D341Med (cell line): ENCODE measurements around the gene RAB6A.
"Not testable (repeated sequence)": the region's sequence is repeated elsewhere in the genome, so short reads cannot be mapped to it uniquely, and the experiment has no call there.

Source experiments
- DNase-seq: peaks from one replicate; pipeline ENCODE4 v3.0.0; 2012; ENCODE audit warnings: low spot score

Gene RAB6A

DNA sequence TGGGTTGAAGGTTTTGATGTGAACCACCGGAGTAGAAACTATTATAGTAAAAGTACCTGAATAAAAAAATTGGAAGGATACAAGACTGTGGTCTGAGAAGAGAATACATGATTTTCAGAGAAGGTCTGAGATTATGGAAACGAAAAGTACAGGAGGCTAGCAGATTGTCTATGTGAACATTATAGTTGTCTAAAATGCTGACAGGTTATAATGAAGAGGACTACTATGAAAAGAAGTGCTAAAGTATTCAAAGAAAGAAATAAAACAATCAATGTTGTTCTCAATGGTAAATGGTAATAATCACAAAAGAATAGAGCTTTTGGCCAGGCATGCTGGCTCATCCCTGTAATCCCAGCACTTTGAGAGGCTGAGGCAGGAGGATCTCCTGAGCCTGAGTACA lies 34.0 kb downstream of the RAB6A start:
- no peak for DNase-seq

DNA sequence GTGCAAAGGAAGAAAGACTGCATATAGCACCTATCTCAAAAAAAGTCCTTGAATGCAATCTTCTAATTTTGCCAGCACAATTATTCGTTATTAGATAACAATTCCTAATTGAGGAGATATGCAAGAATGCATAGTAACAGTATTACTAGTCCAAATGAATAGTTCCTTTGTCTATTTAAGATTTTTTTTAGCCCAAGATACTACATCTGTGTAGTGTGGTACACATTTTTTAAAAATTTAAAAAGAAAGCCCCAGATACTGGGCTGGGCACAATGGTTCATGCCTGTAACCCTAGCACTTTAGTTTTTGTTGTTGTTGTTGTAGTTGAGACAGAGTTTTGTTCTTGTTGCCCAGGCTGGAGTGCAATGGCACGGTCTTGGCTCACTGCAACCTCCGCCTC lies 43.7 kb downstream of the RAB6A start:
- no peak for DNase-seq

DNA sequence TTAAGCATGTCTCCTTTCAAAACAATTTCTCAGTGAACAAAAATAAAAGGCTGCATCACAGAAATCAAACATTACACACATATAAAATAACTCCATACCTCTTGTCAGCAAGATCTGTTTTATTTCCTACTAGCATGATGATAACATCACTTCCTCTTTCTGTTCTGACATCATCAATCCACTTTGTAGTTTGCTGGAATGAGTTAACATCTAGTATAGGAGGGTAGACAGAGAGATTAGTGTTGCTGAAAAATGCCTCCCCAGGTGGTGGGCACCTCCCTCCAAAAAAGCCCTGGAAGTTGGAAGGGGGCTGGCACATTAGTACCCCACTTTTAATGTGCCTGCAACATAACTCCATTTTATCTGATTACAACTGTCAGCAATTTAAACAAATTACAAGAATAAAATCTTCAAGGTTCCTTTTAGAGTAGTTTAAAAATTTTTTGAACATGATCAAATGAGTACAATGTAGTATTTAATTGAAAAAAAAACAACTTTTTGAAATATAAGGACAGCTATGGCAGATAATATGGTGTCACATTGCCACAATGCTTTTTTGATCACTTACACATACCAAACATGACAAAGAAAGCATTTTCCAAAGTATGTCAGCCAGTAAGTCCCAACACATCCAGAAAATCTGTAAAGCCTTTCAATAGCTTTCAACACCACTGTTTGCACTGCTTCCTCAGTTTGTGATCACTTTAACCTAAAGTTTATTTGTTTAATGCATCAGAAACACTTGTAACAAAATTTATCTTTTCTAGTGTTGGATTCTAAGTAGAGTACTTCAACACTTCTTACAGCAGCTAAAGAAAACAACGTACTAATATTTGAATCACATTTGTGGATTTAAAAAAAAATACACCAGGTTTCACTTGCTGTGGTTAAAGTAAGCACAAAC lies 44.5 kb downstream of the RAB6A start:
- no peak for DNase-seq

DNA sequence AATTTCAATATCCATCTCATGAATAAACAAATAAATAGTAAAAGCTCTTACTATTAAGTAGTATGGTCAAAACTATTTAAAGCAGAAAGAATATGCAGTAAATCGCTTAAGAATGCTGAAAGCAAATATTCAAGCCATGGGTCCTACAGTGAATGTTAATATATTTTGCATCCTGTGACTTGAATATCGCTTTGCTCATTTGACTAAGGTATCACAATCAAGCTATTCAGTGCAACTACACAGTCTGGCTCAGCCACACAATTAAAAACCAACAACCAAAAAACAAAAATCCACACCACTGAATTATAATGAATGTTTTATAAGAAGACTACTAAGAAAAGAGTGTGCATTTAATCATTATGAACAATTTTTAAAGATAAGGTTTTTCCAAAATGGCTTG lies 45.3 kb downstream of the RAB6A start:
- DNase-seq, result no peak

DNA sequence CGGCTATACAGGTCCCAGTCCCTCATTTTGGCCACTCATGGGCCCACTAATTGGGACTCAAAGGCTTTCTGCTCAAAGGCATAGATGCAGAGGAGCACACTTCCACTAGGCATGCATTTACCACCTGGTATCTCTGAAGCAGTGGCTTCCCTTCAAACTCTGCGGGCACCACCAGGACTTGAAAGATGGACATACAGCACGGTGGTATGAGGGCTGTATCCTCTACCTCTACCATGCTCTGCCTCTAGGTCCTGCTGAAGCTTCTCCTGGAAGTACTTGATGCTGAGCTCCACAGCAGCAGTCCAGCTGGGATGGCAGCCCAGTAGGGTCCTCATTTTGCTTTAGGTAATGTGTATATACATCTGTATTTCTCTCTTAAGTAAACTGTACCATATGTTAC lies 49.9 kb downstream of the RAB6A start:
- DNase-seq, result no peak

DNA sequence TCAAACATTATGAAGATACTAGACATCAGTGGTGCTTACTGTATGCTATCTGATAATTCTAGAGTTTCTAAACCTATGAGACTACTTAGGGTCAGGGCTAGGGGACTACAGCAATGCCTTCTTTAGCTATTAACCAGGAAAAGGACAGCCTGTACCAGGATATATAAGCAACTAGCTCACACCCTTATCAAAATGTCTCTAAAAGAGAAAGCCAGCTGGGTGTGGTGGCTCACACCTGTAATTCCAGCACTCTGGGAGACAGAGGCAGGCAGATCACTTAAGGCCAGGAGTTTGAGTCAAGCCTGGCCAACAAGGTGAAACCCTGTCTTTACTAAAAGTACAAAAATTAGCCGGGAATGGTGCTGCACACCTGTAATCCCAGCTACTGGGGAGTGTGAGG lies 55.8 kb downstream of the RAB6A start:
- DNase-seq, result no peak

DNA sequence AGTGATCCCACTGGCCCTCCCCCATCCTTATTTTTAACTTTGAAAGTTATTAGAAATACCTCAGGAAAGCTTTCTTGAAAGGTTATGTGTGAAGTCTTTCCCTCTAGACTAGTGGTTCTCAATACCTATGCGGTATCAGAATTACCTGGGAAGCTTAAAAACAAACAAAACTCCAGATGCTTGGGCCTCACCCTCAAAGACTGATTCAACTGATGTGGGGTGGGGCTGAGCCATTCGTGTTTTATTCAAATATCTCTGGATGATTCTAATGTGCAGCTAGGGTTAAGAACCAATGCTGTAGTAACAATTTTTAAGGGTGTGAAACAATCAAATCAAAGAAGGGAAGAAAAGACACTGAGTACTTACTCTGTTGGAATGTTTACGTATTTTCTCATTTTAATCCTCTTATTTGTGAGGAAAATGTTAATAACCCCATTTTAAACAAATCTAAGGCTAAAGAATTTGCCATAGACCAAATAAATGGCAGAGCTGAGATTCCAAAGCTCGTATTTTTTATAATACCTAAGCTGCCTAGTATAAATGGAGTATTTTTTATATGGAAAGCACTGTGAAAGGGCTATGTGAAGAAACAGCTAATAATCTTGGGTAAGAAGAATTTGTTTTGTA lies 66.9 kb downstream of the RAB6A start:
- DNase-seq, result no peak

DNA sequence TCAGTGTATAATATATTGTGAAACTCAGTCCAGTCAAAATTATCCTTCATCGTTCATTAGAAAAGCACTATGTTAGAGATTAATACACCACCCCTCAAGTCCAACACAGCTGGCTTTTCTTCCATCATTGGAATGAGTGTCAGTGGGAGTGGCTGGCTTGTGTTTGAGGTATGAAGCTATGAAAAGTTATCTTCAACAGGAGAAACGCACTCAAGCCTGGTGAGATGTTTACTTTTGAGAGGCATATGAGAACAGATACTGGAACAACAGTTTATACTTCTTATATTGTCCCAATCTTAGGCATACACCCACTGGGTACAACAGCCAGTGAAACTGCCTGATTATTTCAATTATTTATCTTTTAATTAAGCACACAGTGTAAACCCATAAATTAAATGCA lies 80.2 kb downstream of the RAB6A start:
- DNase-seq, result no peak

DNA sequence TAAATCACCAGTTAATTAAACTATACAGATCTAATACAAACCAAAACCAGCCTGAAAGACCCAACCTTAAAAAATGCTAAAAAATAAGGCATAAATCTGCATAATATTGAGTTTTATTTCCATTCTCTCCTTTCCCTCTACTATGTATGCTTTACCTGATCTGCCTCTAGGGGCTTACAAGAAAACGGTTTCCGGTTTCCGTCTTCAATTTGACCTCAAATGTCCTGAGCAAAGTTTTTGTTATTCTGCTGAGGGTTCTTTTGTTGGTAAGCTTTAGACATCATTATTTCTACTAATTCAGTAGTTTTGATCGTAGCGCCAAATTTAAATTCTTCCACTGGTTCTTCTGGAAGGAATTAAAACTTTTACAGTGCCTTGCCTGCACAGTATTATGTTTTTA lies 84.3 kb downstream of the RAB6A start:
- DNase-seq, result not testable (repeated sequence)

DNA sequence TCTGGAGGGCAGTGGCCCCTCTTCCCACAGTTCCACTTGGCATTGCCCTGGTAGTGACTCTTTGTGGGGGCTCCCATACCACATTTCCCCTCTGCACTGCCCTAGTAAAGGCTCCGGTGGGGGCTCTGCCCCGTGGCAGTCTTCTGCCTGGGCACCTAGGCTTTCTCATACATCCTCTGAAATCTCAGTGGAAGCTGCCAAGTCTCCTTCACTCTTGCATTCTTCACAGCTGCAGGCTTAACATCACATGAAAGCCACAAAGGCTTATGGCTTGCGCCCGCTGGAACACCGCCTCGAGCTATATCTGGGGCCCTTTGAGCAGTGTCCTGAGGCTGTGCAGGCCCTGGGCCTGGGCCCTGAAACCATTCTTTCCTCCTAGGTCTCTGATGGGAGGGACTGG lies 89.2 kb downstream of the RAB6A start:
- DNase-seq, result no peak

DNA sequence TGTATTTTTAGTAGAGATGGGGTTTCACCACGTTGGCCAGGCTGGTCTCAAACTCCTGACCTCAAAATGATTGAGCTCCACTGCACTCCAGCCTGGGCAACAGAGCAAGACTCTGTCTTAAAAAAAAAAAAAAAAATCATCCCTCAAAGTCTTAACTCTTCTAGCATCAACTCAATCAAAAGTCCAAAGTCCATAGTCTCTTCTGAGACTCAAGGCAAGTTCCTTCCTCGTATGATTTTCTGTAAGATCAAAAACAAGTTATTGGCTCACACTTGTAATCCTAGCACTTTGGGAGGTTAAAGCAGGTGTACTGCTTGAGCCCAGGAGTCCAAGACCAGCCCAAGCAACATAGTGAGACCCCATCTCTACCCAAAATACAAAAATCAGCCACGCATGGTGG lies 90.1 kb downstream of the RAB6A start:
- no peak for DNase-seq

DNA sequence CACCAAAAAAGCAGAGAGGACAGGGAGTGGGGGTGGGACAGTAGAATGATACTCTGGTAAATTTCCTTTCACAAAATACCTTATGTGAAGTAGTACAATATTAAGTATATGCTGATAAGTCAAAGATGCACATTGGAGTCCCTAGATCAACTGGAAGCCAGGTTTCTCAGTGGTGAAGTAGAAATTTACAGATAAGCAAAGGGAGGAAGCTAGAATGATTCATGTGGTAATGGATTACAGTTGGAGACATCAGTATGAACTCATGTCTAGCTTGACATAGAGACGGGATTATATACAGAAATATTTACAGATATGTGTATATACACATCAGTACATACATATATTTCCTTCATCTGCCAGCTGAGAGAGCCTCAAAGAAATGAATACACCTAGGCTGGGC lies 93.0 kb downstream of the RAB6A start:
- DNase-seq, result no peak

DNA sequence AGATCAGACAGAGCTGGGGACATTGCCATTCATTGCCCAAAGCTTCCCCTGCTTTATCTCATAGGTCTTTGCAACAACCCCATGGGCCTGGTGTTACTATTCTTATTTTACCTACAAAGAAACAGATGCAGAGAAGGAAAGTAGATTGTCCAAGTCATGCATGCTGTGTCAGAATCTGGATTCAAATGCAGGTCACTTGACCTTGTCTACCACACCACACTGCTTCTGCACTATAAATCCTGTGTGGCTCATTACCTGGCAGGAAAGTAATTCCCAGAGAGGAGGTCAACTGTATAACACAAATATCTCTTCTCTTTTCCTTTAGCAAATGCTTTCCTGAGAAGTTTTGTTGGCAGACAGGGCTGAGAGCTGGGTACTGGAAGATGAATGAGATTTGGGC lies 96.0 kb downstream of the RAB6A start:
- no peak for DNase-seq

DNA sequence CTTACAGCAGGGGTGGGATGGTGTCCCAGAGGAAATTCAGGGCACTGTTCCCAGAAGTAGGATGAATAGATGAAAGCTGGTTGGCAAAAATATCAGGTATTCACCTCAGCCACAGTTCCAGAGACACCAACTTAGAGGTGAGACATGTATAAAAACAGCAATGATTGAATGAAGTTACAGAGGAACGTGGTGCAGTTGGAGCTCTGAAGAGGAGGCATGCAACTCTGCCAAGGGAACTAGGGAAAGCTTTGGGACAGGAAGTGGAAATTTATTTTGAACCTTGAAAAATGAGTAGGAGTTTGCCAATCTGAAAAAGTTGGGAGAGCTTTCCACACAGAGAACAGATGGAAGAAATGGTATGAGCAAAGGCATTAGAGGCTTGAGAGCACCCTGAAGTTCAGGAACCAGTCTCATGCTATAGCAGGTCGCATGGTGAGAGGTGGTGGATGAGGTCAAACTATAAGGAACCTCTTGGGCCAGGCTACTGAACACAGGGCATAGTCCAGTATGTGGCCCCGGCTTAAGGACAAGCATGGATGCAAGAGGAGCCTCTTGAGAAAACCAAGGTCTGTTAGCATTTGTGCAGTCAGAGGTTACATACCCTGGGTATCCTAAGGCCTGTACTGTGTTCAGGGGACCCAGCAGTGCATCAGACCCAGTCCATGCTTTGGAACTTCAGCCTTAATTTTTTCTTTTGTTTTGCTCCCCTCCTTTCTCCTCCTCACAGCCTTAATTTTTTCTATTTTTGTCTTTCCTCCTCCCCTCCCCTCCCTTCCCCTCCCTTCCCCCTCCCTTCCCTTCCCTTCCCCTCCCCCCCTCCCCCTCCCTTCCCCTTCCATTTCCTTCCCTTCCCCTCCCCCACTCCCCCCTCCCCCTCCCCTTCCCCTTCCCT lies 97.0 kb downstream of the RAB6A start:
- no peak for DNase-seq

DNA sequence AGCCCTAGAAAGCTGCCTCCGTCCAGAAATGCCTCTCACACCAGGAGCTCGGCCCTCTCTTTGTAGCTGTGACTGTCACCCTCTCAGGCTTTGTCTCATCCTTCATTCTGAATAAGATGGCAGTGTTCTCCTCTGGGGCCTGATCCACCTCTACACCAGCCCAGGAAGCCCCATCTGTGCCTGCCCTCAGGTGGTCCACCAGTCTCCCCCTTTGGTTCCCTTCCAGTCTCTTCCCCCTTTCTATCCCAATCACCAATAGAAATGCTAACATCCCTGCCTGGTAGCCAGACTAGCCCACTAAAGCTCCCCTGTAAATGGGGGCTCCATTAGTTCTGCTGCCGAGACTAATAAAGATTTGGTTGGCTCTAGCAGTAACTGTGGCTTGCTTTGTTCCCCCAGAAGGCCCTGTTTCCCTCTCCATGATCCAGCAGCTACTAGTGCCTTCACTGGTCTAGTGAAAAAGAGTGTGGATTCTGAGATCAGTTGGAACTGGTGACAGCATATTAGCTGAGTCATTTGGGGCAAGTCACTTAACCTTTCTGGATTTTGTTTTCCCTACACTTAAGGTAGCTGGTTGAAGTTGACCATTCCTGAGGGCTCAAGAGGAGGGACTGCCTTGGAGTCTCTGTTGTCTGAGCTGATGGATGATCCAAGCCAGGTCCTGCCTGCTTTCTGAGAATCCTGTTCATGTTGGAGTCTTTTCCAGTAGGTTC lies 98.3 kb downstream of the RAB6A start:
- no peak for DNase-seq

DNA sequence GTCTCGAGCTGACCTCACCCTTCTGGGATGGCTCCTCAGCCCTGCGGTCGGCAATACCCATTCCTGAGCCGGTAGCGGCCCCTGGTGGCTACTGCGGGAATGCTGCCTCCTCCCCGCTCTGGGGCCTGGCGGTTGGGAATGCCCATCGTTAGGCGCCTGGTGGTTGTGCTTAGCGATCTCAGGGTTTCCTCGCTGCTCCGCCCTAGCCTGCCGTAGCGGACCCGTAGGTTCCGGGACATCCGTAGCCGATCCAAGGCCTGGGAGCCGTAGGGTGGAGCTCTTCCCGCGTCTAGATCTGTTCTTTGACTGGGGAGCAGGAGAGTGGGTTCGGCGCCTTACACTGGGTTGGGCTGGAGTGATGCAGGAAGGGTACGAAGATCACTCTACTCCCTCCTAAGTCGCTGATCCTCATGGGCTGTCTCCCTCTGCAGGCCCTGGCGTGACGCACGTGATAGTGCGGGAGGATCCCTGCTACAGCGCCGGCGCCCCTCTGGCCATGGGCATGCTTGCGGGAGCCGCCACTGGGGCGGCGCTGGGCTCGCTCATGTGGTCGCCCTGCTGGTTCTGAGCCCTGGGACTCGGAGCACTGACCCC lies 99.7 kb downstream of the RAB6A start:
- peak; percentile 96 for DNase-seq

DNA sequence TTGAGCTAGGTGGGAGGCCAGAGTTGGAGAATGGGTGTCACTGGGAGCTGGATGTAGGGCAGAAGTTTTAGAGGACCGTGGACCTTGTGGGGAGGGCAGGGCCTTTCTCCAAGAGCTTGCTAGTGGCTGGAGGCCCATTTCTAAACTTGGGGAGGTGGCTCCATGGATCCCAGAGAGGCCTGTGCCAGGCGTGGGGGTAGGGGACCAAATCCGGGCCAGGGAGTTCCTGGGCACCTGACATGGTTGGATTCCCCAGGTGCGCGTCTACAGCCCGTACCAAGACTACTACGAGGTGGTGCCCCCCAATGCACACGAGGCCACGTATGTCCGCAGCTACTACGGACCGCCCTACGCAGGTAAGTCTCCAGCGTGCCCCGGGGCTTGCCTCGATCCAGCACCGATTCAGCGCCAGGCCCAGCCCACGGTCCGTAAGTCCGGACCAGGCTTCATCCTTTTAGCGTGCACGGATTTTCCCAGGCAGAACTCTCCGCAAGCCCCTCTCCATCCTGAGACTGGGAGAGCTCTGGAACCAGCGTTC lies 100.3 kb downstream of the RAB6A start:
- DNase-seq, result peak; percentile 51

DNA sequence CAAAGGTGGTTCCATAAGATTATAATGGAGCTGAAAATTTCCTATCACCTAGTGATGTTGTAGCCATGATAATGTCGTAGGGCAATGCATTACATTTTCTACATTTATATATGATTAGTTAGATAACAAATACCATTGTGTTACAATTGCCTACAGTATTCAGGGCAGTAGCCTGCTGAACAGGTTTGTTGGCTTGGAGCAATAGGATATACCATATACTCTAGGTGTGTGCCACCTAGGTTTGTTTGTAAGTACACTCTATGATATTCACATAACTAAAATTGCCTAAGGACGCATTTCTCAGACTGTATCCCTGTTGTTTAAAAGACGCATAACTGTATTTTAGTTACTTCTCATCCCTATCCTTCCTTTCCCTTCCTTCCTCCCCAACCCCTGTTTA lies 100.9 kb downstream of the RAB6A start:
- no peak for DNase-seq

DNA sequence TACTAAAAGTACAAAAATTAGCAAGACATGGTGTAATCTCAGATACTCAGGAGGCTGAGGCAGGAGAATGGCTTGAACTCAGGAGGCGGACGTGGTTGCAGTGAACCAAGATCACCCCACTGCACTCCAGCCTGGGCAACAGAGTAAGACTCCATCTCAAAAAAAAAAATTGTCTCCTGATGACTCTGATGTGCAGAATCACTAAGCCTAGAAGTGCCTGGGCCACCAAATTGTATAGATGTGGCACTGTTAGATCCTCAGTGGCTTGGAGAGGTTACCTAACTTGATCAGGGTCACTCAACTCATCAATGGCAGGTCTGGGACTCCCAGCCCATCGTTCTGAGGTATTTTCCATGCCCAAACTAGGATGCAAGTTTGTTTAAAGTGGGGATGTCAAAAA lies 103.9 kb downstream of the RAB6A start:
- DNase-seq, result no peak

DNA sequence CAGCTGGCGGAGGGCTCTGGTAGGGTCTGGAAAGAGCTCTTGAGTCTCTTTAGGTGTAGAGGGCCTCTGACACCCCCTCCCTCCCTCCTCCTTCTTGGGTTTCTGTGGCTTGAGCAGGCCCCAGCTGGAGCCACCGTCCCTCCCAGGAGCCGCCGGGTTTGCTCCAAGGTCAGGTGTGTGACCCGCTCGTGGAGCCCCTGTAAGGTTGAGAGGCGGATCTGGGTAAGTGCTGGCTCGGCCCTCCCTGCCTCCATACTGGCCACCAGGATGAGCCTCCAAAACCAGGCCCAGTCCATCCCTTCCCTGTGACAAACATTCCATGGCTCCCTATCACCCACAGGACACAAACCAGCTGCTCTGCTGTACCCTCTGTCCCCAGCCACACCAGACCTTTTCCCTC lies 105.2 kb downstream of the RAB6A start:
- no peak for DNase-seq

DNA sequence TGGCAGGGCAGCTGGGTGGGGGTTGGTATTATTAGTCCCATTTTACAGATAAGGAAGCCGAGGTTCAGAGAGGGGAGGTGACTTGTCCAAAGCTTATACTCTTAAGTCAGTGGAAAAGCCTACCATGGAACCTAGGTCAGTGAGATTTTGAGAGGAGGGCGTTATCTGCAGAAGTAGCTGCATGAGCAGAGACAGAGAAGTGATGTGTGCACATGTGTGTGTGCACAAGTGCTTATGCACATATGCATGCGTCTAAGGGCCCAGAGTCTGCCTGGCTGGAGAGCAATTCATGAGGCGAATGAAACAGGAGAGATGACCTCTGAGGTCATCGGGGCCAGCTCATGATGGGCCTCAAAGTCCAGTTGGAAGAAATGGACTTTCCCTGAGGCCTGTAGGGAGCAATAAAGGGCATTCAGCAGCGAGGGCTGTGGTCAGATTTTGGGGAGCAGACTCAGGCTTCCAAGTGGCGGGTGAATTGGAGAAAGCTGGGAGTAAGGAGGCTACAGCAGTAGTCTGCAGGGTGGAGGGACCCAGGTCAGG lies 106.3 kb downstream of the RAB6A start:
- no peak for DNase-seq
